ENCODE data around the gene LGR6.

LGR6 gene

GRCh38 chr1:202275061-202275770, 81.6 kb downstream of the LGR6 start:
- Histone ChIP-seq H3K27me3 (ENCODE audit: control insufficient read depth in 1 of 2, insufficient read depth in 2 of 2, low read length in 2 of 2) (peaks cover 0 to 2% of the 10 kb centered on the region in 2 donors), H3K4me3 (ENCODE audit: low read length in 2 of 2) (no peak overlapping the region), H3K27ac (ENCODE audit: low read length) (no peak overlapping the region), H3K36me3 (ENCODE audit: control insufficient read depth in 2 of 2, insufficient read depth in 2 of 2, low read length in 2 of 2) (no peaks in the 10 kb centered on the region), H3K9me3 (ENCODE audit: control insufficient read depth in 2 of 2, low read length in 2 of 2) (no peaks in the 10 kb centered on the region), H3K9ac (ENCODE audit: low read length in 2 of 2) (no peak overlapping the region), H3K4me1 (ENCODE audit: control insufficient read depth, insufficient read depth, low read length) (no peaks in the 10 kb centered on the region)

- Histone ChIP-seq H3K27ac (ENCODE audit: low read length) (no peak overlapping the region), H3K36me3 (ENCODE audit: control insufficient read depth in 2 of 2, insufficient read depth in 2 of 2, low read length in 2 of 2) (no peaks in the 10 kb centered on the region), H3K27me3 (ENCODE audit: control insufficient read depth in 1 of 2, insufficient read depth in 2 of 2, low read length in 2 of 2) (no peaks in the 10 kb centered on the region), H3K4me1 (ENCODE audit: control insufficient read depth, insufficient read depth, low read length) (no peaks in the 10 kb centered on the region), H3K9me3 (ENCODE audit: control insufficient read depth in 2 of 2, low read length in 2 of 2) (no peaks in the 10 kb centered on the region), H3K4me3 (ENCODE audit: low read length in 2 of 2) (no peak overlapping the region), H3K9ac (ENCODE audit: low read length in 2 of 2) (no peak overlapping the region)
These were observed 82.6 kb downstream of the LGR6 start for GRCh38 chr1:202276081-202276715.

- H3K27me3 ChIP-seq (ENCODE audit: control insufficient read depth in 1 of 2, insufficient read depth in 2 of 2, low read length in 2 of 2), result no peaks in the 10 kb centered on the region
- no peaks in the 10 kb centered on the region for H3K9me3 ChIP-seq (ENCODE audit: control insufficient read depth in 2 of 2, low read length in 2 of 2)
- no peaks in the 10 kb centered on the region for H3K4me1 ChIP-seq (ENCODE audit: control insufficient read depth, insufficient read depth, low read length)
- no peak overlapping the region for H3K27ac ChIP-seq (ENCODE audit: low read length)
- no peak overlapping the region for H3K9ac ChIP-seq (ENCODE audit: low read length in 2 of 2)
- H3K36me3 ChIP-seq (ENCODE audit: control insufficient read depth in 2 of 2, insufficient read depth in 2 of 2, low read length in 2 of 2), result no peaks in the 10 kb centered on the region
- H3K4me3 ChIP-seq (ENCODE audit: low read length in 2 of 2), result no peak overlapping the region
These were observed 83.3 kb downstream of the LGR6 start for GRCh38 chr1:202276920-202277319.

- Histone ChIP-seq H3K4me1 (ENCODE audit: control insufficient read depth, insufficient read depth, low read length) (peaks cover 2% of the 10 kb centered on the region), H3K27me3 (ENCODE audit: control insufficient read depth in 1 of 2, insufficient read depth in 2 of 2, low read length in 2 of 2) (peaks cover 0 to 3% of the 10 kb centered on the region in 2 donors), H3K27ac (ENCODE audit: low read length) (no peak overlapping the region), H3K4me3 (ENCODE audit: low read length in 2 of 2) (no peak overlapping the region), H3K36me3 (ENCODE audit: control insufficient read depth in 2 of 2, insufficient read depth in 2 of 2, low read length in 2 of 2) (no peaks in the 10 kb centered on the region), H3K9ac (ENCODE audit: low read length in 2 of 2) (no peak overlapping the region), H3K9me3 (ENCODE audit: control insufficient read depth in 2 of 2, low read length in 2 of 2) (no peaks in the 10 kb centered on the region)
These were observed 85.2 kb downstream of the LGR6 start for GRCh38 chr1:202278751-202279150.

GRCh38 chr1:202279806-202280205, 86.2 kb downstream of the LGR6 start:
- H3K9ac ChIP-seq (ENCODE audit: low read length in 2 of 2), result no peak overlapping the region
- H3K27me3 ChIP-seq (ENCODE audit: control insufficient read depth in 1 of 2, insufficient read depth in 2 of 2, low read length in 2 of 2), result peaks cover 0 to 3% of the 10 kb centered on the region in 2 donors
- peaks cover 2% of the 10 kb centered on the region for H3K4me1 ChIP-seq (ENCODE audit: control insufficient read depth, insufficient read depth, low read length)
- H3K4me3 ChIP-seq (ENCODE audit: low read length in 2 of 2), result no peak overlapping the region
- H3K27ac ChIP-seq (ENCODE audit: low read length), result no peak overlapping the region
- H3K36me3 ChIP-seq (ENCODE audit: control insufficient read depth in 2 of 2, insufficient read depth in 2 of 2, low read length in 2 of 2), result no peaks in the 10 kb centered on the region
- H3K9me3 ChIP-seq (ENCODE audit: control insufficient read depth in 2 of 2, low read length in 2 of 2), result no peaks in the 10 kb centered on the region

- Histone ChIP-seq H3K9me3 (ENCODE audit: control insufficient read depth in 2 of 2, low read length in 2 of 2) (no peaks in the 10 kb centered on the region), H3K27me3 (ENCODE audit: control insufficient read depth in 1 of 2, insufficient read depth in 2 of 2, low read length in 2 of 2) (peaks cover 0 to 3% of the 10 kb centered on the region in 2 donors), H3K9ac (ENCODE audit: low read length in 2 of 2) (no peak overlapping the region), H3K36me3 (ENCODE audit: control insufficient read depth in 2 of 2, insufficient read depth in 2 of 2, low read length in 2 of 2) (no peaks in the 10 kb centered on the region), H3K4me3 (ENCODE audit: low read length in 2 of 2) (no peak overlapping the region), H3K4me1 (ENCODE audit: control insufficient read depth, insufficient read depth, low read length) (peaks cover 2% of the 10 kb centered on the region), H3K27ac (ENCODE audit: low read length) (no peak overlapping the region)
These were observed 87.0 kb downstream of the LGR6 start for GRCh38 chr1:202280595-202280994.

GRCh38 chr1:202281316-202282024, 87.9 kb downstream of the LGR6 start:
- H3K27me3 ChIP-seq (ENCODE audit: control insufficient read depth in 1 of 2, insufficient read depth in 2 of 2, low read length in 2 of 2), result peaks cover 0 to 3% of the 10 kb centered on the region in 2 donors
- no peak overlapping the region for H3K4me3 ChIP-seq (ENCODE audit: low read length in 2 of 2)
- H3K36me3 ChIP-seq (ENCODE audit: control insufficient read depth in 2 of 2, insufficient read depth in 2 of 2, low read length in 2 of 2), result no peaks in the 10 kb centered on the region
- H3K9ac ChIP-seq (ENCODE audit: low read length in 2 of 2), result no peak overlapping the region
- H3K4me1 ChIP-seq (ENCODE audit: control insufficient read depth, insufficient read depth, low read length), result peaks cover 2% of the 10 kb centered on the region
- H3K9me3 ChIP-seq (ENCODE audit: control insufficient read depth in 2 of 2, low read length in 2 of 2), result no peaks in the 10 kb centered on the region
- H3K27ac ChIP-seq (ENCODE audit: low read length), result no peak overlapping the region

GRCh38 chr1:202282025-202282371, 88.4 kb downstream of the LGR6 start:
- Histone ChIP-seq H3K9ac (ENCODE audit: low read length in 2 of 2) (no peak overlapping the region), H3K4me1 (ENCODE audit: control insufficient read depth, insufficient read depth, low read length) (peaks cover 2% of the 10 kb centered on the region), H3K27ac (ENCODE audit: low read length) (no peak overlapping the region), H3K9me3 (ENCODE audit: control insufficient read depth in 2 of 2, low read length in 2 of 2) (no peaks in the 10 kb centered on the region), H3K4me3 (ENCODE audit: low read length in 2 of 2) (no peak overlapping the region), H3K27me3 (ENCODE audit: control insufficient read depth in 1 of 2, insufficient read depth in 2 of 2, low read length in 2 of 2) (peaks cover 0 to 3% of the 10 kb centered on the region in 2 donors), H3K36me3 (ENCODE audit: control insufficient read depth in 2 of 2, insufficient read depth in 2 of 2, low read length in 2 of 2) (no peaks in the 10 kb centered on the region)

- Histone ChIP-seq H3K9ac (ENCODE audit: low read length in 2 of 2) (no peak overlapping the region), H3K27ac (ENCODE audit: low read length) (no peak overlapping the region), H3K4me1 (ENCODE audit: control insufficient read depth, insufficient read depth, low read length) (peaks cover 2% of the 10 kb centered on the region)
These were observed 89.1 kb downstream of the LGR6 start for GRCh38 chr1:202282596-202283283.

GRCh38 chr1:202283379-202283844, 89.8 kb downstream of the LGR6 start:
- no peaks in the 10 kb centered on the region for H3K9me3 ChIP-seq (ENCODE audit: control insufficient read depth in 2 of 2, low read length in 2 of 2)
- no peak overlapping the region for H3K27ac ChIP-seq (ENCODE audit: low read length)
- H3K4me1 ChIP-seq (ENCODE audit: control insufficient read depth, insufficient read depth, low read length), result peaks cover 2% of the 10 kb centered on the region
- H3K36me3 ChIP-seq (ENCODE audit: control insufficient read depth in 2 of 2, insufficient read depth in 2 of 2, low read length in 2 of 2), result no peaks in the 10 kb centered on the region
- H3K9ac ChIP-seq (ENCODE audit: low read length in 2 of 2), result no peak overlapping the region
- H3K27me3 ChIP-seq (ENCODE audit: control insufficient read depth in 1 of 2, insufficient read depth in 2 of 2, low read length in 2 of 2), result peaks cover 0 to 5% of the 10 kb centered on the region in 2 donors
- no peak overlapping the region for H3K4me3 ChIP-seq (ENCODE audit: low read length in 2 of 2)

More at GRCh38 chr1:202282596-202283283, 89.1 kb downstream of the LGR6 start:
- Histone ChIP-seq H3K36me3 (ENCODE audit: control insufficient read depth in 2 of 2, insufficient read depth in 2 of 2, low read length in 2 of 2) (no peaks in the 10 kb centered on the region), H3K9me3 (ENCODE audit: control insufficient read depth in 2 of 2, low read length in 2 of 2) (no peaks in the 10 kb centered on the region), H3K27me3 (ENCODE audit: control insufficient read depth in 1 of 2, insufficient read depth in 2 of 2, low read length in 2 of 2) (peaks cover 0 to 3% of the 10 kb centered on the region in 2 donors), H3K4me3 (ENCODE audit: low read length in 2 of 2) (no peak overlapping the region)
